ENCODE data around the gene OR2W1.

Gene OR2W1

DNA sequence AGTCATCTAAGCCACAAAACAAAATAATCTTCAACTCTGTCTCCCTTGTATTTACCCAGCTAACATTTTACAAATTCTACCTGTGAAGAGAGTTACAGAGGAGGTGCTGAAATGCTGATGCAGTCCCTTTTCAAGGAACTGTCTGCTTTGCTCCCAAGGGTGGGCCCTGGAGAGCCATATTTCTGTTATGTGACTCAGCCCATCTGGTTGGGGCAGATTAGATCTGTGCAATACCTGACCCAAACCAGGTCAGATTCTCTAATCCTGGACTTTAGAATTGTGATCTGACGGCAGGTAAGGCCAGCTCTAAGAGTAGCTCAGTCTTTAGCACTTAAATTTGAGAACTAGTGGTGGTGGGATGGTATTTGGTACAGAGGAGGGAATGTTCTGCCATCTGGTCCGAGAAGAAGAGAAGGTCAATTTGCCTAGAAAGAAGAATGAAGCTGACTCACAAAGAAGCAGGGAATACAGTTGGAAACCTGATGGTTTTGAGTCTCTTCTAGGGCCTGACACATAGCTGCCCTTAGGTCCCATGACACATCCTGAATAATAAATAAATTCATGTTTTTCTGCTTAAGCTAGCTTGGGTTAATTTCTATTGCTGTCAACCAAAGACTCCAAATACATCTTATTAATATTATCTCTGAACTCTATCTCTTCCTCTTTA, 48.0 kb downstream of the OR2W1 start:
- DNase-seq: no peak

DNA sequence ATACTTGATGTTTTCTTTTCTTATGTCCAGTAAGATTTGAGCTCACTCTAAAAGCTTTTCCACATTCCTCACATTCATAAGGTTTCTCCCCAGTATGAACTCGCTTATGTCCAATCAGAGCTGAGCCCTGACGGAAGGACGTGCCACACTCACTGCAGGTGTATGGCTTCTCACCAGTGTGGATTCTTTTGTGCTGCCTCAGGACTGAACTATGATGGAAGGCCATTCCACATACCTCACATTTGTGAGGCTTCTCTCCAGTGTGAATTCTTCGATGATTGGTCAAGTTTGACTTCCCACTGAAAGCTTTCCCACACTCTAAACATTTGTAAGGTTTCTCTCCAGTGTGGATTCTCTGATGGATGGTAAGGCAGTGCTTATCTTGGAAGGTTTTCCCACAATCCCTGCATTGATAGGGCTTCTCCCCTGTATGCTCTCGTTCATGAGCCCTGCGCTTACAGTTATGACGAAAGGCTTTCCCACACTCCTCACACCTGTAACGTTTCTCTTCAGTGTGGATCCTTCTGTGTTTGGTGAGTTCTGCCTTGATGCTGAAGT, 49.8 kb downstream of the OR2W1 start:
- no peak for DNase-seq

Data from eye (tissue), 1 donor.